Memory B cell (primary cell): ENCODE data around the gene MAPK8IP3.

ENCODE experiments used
- ATAC-seq: fragments of 150-1000 bp; cut with Tn5 transposase; 2 replicates; pipeline ENCODE4 v1.10.0; 2021; ENCODE audit warnings: low read depth, mild to moderate bottlenecking, moderate library complexity
- DNase-seq, 2 donors: peaks; one replicate each; pipeline ENCODE4 v3.0.0; 2022; ENCODE audit warnings: low spot score in 2 of 2
- H3K27ac Mint-ChIP-seq: one replicate; pipeline ENCODE4 v1.8.0; 2022; ENCODE audit warnings: mild to moderate bottlenecking, moderate library complexity, mixed read lengths
- H3K27me3 Mint-ChIP-seq: one replicate; pipeline ENCODE4 v1.8.0; 2022; ENCODE audit warnings: mixed read lengths
- H3K36me3 Mint-ChIP-seq: one replicate; pipeline ENCODE4 v1.8.0; 2022; ENCODE audit warnings: mild to moderate bottlenecking, mixed read lengths
- H3K4me1 Mint-ChIP-seq: one replicate; pipeline ENCODE4 v1.8.0; 2022; ENCODE audit warnings: mixed read lengths
- H3K4me3 Mint-ChIP-seq: one replicate; pipeline ENCODE4 v1.8.0; 2022; ENCODE audit warnings: mild to moderate bottlenecking, moderate library complexity, mixed read lengths
- H3K9me3 Mint-ChIP-seq: one replicate; pipeline ENCODE4 v1.8.0; 2022; ENCODE audit warnings: mixed read lengths

The MAPK8IP3 gene

DNA sequence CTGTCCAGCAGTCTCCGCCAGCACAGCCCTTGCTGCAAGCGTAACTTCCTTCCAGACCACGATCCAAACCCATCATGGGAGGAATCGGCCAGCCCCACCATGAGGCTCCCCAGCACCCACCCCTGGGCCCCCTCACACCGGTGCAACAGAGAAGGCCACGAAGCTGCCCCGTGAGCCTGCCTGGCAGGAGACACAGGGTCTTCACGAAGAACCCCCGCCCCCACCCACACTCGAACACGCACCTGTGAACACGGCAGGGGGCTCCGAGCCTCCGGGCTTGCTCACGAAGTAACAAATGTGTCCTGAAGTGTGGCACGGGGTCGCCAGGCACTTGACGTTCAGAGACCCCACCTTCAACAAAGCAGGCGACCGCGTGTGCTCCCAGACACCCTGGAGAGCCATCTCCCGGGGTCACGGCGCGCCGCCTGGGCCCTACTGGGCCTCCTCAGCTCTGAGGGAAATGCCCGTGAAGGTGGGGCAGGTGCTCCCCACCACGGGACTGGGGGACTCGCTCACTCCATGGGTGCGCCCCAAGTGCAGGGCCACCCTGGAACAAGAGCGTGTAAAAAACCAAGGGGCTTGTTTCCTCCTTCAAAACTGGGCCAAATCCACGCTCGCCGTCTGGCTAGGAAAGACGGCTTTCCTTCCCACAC, 113.0 kb downstream of the MAPK8IP3 start:
- Mint-ChIP-seq H3K9me3 (no peaks in the 10 kb centered on the region), H3K4me1 (peaks cover 3% of the 10 kb centered on the region), H3K27me3 (no peaks in the 10 kb centered on the region), H3K4me3 (no peak overlapping the region), H3K27ac (no peak overlapping the region), H3K36me3 (peaks cover 7% of the 10 kb centered on the region)
- ATAC-seq (no peak), DNase-seq (no peak)

DNA sequence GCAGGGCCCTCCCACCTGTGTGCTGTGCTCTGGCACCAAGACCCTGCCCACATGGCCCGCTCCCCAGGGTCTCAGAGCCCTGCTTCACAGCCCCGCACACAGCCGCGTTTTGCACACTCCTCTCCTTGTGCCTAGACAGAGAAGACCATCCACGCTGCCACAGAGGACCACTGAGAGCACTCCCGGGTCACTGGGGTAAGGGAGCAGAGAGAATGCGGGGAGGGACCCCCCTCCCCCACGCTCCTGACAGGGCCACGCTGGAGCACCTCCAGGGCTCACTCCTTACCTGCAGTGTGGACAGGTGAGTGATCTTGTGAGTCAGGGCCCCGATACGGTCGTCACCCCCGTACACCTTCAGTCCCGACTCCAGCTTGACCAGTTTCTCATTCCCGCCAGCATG, 113.6 kb downstream of the MAPK8IP3 start:
- no peaks in the 10 kb centered on the region for H3K9me3 Mint-ChIP-seq
- H3K4me1 Mint-ChIP-seq = peaks cover 3% of the 10 kb centered on the region
- H3K27me3 Mint-ChIP-seq = no peaks in the 10 kb centered on the region
- H3K27ac Mint-ChIP-seq = no peak overlapping the region
- DNase-seq (no peak), ATAC-seq (no peak)
- peaks cover 7% of the 10 kb centered on the region for H3K36me3 Mint-ChIP-seq
- H3K4me3 Mint-ChIP-seq = no peak overlapping the region
